Measurements from ENCODE around the gene PLA2G10. TPM values are rescaled to one million over a fixed set of nuclear protein-coding genes. Genes with fewer than 3 reads are reported as not detected.
"Not testable (repeated sequence)": the region's sequence is repeated elsewhere in the genome, so short reads cannot be mapped to it uniquely, and the experiment has no call there.

The PLA2G10 gene
- total and polyA plus RNA-seq, 8 donors, result 1.1 to 6.5 (median 2.4) TPM

DNA sequence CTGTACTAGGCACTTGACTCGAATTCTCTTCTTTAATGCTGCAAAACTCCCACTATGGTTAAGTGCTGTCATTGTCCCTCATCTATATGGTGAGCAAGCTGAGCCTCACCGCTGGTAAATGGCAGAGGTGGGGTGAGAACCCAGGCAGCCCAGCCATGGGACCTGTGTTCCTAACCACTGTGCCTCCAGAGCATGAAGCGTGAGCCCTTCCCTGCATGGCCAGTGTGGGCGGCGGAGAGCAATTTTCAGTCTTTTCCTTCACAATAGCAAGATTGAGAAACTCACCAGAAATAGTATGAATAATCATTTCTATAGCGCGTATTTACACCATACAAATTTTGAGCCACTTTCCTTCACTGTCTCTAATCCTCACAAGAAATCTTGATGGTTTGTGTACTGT, 52.2 kb downstream of the PLA2G10 start:
- Histone ChIP-seq H3K27ac (no peak overlapping the region), H3K27me3 (no peaks in the 10 kb centered on the region), H3K4me3 (no peak overlapping the region), H3K36me3 (peaks cover 0 to 26% (median 12%) of the 10 kb centered on the region in 3 donors), H3K4me1 (peaks cover 0 to 2% (median 0%) of the 10 kb centered on the region in 3 donors), H3K9me3 (no peaks in the 10 kb centered on the region)
- DNase-seq, result no peak
- WGBS, 2 donors, result 92 to 93% methylated on average over 7 of the region's 7 CpGs
- TF ChIP-seq, protein P1, sequence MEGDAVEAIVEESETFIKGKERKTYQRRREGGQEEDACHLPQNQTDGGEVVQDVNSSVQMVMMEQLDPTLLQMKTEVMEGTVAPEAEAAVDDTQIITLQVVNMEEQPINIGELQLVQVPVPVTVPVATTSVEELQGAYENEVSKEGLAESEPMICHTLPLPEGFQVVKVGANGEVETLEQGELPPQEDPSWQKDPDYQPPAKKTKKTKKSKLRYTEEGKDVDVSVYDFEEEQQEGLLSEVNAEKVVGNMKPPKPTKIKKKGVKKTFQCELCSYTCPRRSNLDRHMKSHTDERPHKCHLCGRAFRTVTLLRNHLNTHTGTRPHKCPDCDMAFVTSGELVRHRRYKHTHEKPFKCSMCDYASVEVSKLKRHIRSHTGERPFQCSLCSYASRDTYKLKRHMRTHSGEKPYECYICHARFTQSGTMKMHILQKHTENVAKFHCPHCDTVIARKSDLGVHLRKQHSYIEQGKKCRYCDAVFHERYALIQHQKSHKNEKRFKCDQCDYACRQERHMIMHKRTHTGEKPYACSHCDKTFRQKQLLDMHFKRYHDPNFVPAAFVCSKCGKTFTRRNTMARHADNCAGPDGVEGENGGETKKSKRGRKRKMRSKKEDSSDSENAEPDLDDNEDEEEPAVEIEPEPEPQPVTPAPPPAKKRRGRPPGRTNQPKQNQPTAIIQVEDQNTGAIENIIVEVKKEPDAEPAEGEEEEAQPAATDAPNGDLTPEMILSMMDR (IDR thresholded peaks at IDR 0.05), result no peak
- intact Hi-C loops (cut with DNase I), result no loop called here
- FAIRE-seq, result no peak
- ATAC-seq, result no peak

DNA sequence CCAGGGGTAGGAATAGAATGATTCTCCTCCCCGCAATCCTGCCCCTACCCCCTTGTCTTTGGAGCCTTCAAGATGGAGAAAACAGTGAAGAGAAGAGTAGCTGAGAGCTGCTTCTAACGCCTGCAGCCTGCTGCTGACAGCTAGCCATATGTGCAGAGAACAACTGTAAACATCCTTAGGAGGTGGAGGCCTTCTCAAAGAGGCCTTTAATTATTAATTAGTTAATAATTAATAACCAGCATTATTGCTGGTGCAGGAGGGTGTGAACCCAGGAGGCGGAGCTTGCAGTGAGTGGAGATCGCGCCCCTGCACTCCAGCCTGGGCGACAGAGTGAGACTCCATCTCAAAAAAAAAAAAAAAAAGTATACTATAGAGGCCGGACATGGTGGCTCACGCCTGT, 52.9 kb downstream of the PLA2G10 start:
- intact Hi-C loops (cut with DNase I), result no loop called here
- TF ChIP-seq, protein P1 (IDR thresholded peaks at IDR 0.05), result no peak
- Histone ChIP-seq H3K27ac (no peak overlapping the region), H3K27me3 (no peaks in the 10 kb centered on the region), H3K4me1 (peaks cover 0 to 6% (median 0%) of the 10 kb centered on the region in 3 donors), H3K4me3 (no peak overlapping the region), H3K36me3 (peaks cover 0 to 23% (median 12%) of the 10 kb centered on the region in 3 donors), H3K9me3 (no peaks in the 10 kb centered on the region)
- FAIRE-seq (no peak), DNase-seq (no peak), ATAC-seq (peak in 1 of 4 donors; percentile 33)
- WGBS, 2 donors, result 91 to 94% methylated on average over 8 of the region's 8 CpGs

DNA sequence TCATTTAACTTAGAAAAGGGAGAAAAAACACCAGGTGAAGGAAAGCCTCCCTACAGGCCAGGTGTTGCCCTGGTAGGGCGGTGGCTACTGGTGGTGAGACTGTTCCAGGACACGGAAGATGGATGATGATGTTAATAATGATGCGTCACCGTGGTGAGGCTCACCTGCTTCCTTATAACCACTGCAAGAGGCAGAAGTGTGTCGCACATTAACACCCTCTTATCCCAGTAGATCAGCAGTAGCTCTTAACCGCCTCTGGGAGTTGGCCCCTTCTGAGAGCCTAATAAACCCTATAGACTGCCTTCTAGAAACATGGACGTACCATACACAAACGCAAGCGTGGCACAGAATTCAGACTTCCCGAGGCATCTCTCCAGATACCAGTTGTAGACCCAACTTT, 53.6 kb downstream of the PLA2G10 start:
- Histone ChIP-seq H3K27ac (no peak overlapping the region), H3K36me3 (peaks cover 0 to 16% (median 7%) of the 10 kb centered on the region in 3 donors), H3K4me1 (peaks cover 0 to 6% (median 0%) of the 10 kb centered on the region in 3 donors), H3K9me3 (no peaks in the 10 kb centered on the region), H3K27me3 (no peaks in the 10 kb centered on the region), H3K4me3 (no peak overlapping the region)
- TF ChIP-seq, protein P1 (IDR thresholded peaks at IDR 0.05), result no peak
- ATAC-seq, result peak in 3 of 4 donors; percentile 53 to 83 (median 82)
- 85 to 87% methylated on average over 10 of the region's 10 CpGs for WGBS, 2 donors
- no peak for DNase-seq
- no peak for FAIRE-seq
- intact Hi-C loops (cut with DNase I), result no loop called here

DNA sequence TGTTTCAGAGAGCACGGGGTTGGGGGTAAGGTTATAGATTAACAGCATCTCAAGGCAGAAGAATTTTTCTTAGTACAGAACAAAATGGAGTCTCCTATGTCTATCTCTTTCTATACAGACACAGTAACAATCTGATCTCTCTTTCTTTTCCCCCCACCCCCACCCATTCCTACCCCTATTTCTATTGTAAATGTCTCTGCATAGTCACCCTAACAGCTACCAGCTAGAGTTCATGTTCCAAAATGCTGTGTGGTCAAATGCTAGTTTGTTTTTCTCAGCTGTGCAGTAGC, 57.2 kb downstream of the PLA2G10 start:
- H3K27me3 ChIP-seq; H3K36me3 ChIP-seq; FAIRE-seq; intact Hi-C loops (cut with DNase I); H3K4me3 ChIP-seq; ATAC-seq; DNase-seq; H3K27ac ChIP-seq; H3K9me3 ChIP-seq: not testable (repeated sequence)
- WGBS, 2 donors, result 5 to 7% methylated on average over 1 of the region's 1 CpG
- peaks cover 3 to 22% (median 8%) of the 10 kb centered on the region in 3 donors for H3K4me1 ChIP-seq

DNA sequence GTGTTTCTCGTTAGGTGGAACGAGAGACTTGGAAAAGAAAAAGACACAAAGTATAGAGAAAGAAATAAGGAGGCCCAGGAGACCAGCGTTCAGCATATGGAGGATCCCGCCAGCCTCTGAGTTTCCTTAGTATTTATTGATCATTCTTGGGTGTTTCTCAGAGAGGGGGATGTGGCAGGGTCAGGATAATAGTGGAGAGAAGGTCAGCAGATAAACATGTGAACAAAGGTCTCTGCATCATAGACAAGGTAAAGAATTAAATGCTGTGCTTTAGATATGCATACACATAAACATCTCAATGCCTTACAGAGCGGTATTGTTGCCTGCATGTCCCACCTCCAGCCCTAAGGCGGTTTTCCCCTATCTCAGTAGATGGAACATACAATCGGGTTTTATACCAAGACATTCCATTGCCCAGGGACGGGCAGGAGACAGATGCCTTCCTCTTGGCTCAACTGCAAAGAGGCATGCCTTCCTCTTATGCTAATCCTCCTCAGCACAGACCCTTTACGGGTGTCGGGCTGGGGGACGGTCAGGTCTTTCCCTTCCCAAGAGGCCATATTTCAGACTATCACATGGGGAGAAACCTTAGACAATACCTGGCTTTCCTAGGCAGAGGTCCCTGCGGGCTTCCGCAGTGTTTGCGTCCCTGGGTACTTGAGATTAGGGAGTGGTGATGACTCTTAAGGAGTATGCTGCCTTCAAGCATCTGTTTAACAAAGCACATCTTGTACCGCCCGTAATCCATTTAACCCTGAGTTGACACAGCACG, 57.7 kb downstream of the PLA2G10 start:
- H3K9me3 ChIP-seq; H3K27ac ChIP-seq; ATAC-seq; intact Hi-C loops (cut with DNase I); H3K36me3 ChIP-seq; H3K27me3 ChIP-seq; FAIRE-seq; DNase-seq; H3K4me3 ChIP-seq: not testable (repeated sequence)
- H3K4me1 ChIP-seq, result peaks cover 3 to 22% (median 8%) of the 10 kb centered on the region in 3 donors
- WGBS, 2 donors, result 36 to 37% methylated on average over 17 of the region's 17 CpGs

Measured in pancreas (tissue), 10 donors.